SK-N-SH treated with all-trans-retinoic acid at 6 μM for 48 hours (cell line): ENCODE results near the gene TCAP.

Source experiments
- CREB5 ChIP-seq: fragments of 250-450 bp; sonication (Bioruptor Pico); IDR thresholded peaks from 2 replicates; pipeline ENCODE4 v1.5.1; 2020; ENCODE audit warnings: low read depth, mild to moderate bottlenecking, moderate library complexity
- ESRRG ChIP-seq: fragments of 250-450 bp; sonication (Bioruptor Pico); IDR thresholded peaks from 2 replicates; pipeline ENCODE4 v1.6.1; 2021; ENCODE audit warnings: mild to moderate bottlenecking
- PATZ1 ChIP-seq: fragments of 250-450 bp; sonication (Bioruptor Pico); IDR thresholded peaks from 2 replicates; pipeline ENCODE4 v1.8.0; 2020; ENCODE audit warnings: mild to moderate bottlenecking, moderate library complexity, borderline replicate concordance
- PPARA ChIP-seq: fragments of 250-450 bp; sonication (Bioruptor Pico); IDR thresholded peaks from 2 replicates; pipeline ENCODE4 v1.5.0; 2020; ENCODE audit warnings: mild to moderate bottlenecking, borderline replicate concordance
- TCF4 ChIP-seq: fragments of 250-450 bp; sonication (Bioruptor Pico); IDR thresholded peaks from 2 replicates; pipeline ENCODE4 v1.8.0; 2021; ENCODE audit warnings: mild to moderate bottlenecking, moderate library complexity, borderline replicate concordance

GRCh38 chr17:39700148-39700987 is 35.2 kb downstream of the TCAP start:
- no peak for TF ChIP-seq ESRRG (CRISPR knock-in tag)
- TF ChIP-seq TCF4: no peak
- no peak for TF ChIP-seq CREB5 (CRISPR knock-in tag)
- TF ChIP-seq PATZ1 (CRISPR knock-in tag): no peak
- TF ChIP-seq PPARA (CRISPR knock-in tag): no peak
